ENCODE results near the gene OPRPN. TPM values are rescaled to one million over a fixed set of nuclear protein-coding genes. Genes with fewer than 3 reads are reported as not detected.

OPRPN gene
- polyA plus RNA-seq, 2 of the 4 experiments (the other 2 are of a cell fraction), result not detected

DNA sequence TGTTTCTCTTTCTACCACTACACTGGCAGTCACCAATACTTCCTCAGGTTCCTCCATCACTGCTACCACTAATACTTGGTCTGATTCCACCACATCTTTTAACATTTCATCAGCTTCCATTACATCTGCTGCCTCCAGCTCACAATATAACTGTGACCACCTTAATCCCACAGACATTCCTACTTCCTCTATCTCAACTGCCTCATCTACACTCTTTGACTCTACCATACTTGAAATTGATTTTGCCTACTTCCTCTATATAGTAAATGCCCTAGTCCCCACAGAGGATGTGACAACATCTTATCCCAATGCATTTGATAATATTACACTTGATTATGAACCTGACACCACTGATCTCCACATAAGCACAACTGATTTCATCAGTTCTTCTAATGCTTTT lies 29.0 kb downstream of the OPRPN start:
- CTCF ChIA-PET, result no interaction called here
- no peak overlapping the region for H3K4me3 ChIP-seq
- no peak overlapping the region for H3K27ac ChIP-seq
- H3K4me2 ChIP-seq, result no peak overlapping the region
- no peak for DNase-seq (ENCODE audit: low read depth in 1 of 2, low spot score in 1 of 2)
- FAIRE-seq, result no peak
- POLR2A ChIA-PET, result no interaction called here
- no peaks in the 10 kb centered on the region for H3K4me1 ChIP-seq
- TF ChIP-seq MAFK (IDR thresholded peaks at IDR 0.05; ENCODE audit: partially characterized antibody) (no peak), NR3C1 (IDR thresholded peaks at IDR 0.05) (no peak), CHD2 (IDR thresholded peaks at IDR 0.05; ENCODE audit: low read length, partially characterized antibody) (no peak), EHMT2 (IDR thresholded peaks at IDR 0.05; ENCODE audit: low read depth) (no peak), HOXA7 (CRISPR knock-in tag; IDR thresholded peaks at IDR 0.05) (no peak)
- H3K9me3 ChIP-seq, result no peaks in the 10 kb centered on the region
- ATAC-seq, result no peak

DNA sequence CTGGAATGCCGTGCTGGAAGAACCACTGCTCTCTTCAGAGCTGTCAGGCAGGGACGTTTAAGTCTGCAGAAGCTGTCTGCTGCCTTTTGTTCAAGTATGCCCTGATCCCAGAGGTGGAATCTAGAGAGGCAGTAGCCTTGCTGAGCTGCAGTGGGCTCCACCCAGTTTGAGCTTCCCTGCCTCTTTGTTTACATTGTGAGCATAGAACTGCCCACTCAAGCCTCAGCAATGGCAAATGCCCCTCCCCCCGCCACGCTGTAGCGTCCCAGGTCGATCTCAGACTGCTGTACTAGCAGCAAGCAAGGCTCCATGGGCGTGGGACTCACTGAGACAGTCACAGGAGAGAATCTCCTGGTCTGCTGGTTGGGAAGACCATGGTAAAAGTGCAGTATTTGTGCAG lies 39.5 kb downstream of the OPRPN start:
- Histone ChIP-seq H3K4me1 (no peaks in the 10 kb centered on the region), H3K4me2 (no peak overlapping the region), H3K9me3 (no peaks in the 10 kb centered on the region), H3K27ac (no peak overlapping the region), H3K4me3 (no peak overlapping the region)
- TF ChIP-seq PHF8 (IDR thresholded peaks at IDR 0.05; ENCODE audit: borderline replicate concordance, low read depth) (no peak), TFCP2L1 (CRISPR knock-in tag; IDR thresholded peaks at IDR 0.05) (no peak), CEBPB (IDR thresholded peaks at IDR 0.05) (no peak), NR3C1 (IDR thresholded peaks at IDR 0.05) (no peak), CHD2 (IDR thresholded peaks at IDR 0.05; ENCODE audit: low read length, partially characterized antibody) (no peak), FOSL2 (IDR thresholded peaks at IDR 0.05) (no peak), FOSL2 (CRISPR knock-in tag; IDR thresholded peaks at IDR 0.05) (no peak), HDAC2 (IDR thresholded peaks at IDR 0.05) (no peak), BHLHE40 (IDR thresholded peaks at IDR 0.05; ENCODE audit: low read depth, low read length) (no peak), POLR2A (IDR thresholded peaks at IDR 0.05; ENCODE audit: low read length) (no peak), RCOR1 (IDR thresholded peaks at IDR 0.05; ENCODE audit: low read depth, low read length) (no peak), HOXB5 (CRISPR knock-in tag; IDR thresholded peaks at IDR 0.05) (no peak), ZSCAN20 (CRISPR knock-in tag; IDR thresholded peaks at IDR 0.05) (no peak), CHD4 (IDR thresholded peaks at IDR 0.05; ENCODE audit: borderline replicate concordance) (no peak)
- TF ChIP-seq, protein P1, sequence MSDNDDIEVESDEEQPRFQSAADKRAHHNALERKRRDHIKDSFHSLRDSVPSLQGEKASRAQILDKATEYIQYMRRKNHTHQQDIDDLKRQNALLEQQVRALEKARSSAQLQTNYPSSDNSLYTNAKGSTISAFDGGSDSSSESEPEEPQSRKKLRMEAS (IDR thresholded peaks at IDR 0.05), result no peak
- TF ChIP-seq, protein P2, sequence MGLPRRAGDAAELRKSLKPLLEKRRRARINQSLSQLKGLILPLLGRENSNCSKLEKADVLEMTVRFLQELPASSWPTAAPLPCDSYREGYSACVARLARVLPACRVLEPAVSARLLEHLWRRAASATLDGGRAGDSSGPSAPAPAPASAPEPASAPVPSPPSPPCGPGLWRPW (IDR thresholded peaks at IDR 0.05), result no peak
- TF ChIP-seq, protein P3, sequence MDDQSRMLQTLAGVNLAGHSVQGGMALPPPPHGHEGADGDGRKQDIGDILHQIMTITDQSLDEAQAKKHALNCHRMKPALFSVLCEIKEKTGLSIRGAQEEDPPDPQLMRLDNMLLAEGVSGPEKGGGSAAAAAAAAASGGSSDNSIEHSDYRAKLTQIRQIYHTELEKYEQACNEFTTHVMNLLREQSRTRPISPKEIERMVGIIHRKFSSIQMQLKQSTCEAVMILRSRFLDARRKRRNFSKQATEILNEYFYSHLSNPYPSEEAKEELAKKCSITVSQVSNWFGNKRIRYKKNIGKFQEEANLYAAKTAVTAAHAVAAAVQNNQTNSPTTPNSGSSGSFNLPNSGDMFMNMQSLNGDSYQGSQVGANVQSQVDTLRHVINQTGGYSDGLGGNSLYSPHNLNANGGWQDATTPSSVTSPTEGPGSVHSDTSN (IDR thresholded peaks at IDR 0.05), result no peak
- TF ChIP-seq, protein P4, sequence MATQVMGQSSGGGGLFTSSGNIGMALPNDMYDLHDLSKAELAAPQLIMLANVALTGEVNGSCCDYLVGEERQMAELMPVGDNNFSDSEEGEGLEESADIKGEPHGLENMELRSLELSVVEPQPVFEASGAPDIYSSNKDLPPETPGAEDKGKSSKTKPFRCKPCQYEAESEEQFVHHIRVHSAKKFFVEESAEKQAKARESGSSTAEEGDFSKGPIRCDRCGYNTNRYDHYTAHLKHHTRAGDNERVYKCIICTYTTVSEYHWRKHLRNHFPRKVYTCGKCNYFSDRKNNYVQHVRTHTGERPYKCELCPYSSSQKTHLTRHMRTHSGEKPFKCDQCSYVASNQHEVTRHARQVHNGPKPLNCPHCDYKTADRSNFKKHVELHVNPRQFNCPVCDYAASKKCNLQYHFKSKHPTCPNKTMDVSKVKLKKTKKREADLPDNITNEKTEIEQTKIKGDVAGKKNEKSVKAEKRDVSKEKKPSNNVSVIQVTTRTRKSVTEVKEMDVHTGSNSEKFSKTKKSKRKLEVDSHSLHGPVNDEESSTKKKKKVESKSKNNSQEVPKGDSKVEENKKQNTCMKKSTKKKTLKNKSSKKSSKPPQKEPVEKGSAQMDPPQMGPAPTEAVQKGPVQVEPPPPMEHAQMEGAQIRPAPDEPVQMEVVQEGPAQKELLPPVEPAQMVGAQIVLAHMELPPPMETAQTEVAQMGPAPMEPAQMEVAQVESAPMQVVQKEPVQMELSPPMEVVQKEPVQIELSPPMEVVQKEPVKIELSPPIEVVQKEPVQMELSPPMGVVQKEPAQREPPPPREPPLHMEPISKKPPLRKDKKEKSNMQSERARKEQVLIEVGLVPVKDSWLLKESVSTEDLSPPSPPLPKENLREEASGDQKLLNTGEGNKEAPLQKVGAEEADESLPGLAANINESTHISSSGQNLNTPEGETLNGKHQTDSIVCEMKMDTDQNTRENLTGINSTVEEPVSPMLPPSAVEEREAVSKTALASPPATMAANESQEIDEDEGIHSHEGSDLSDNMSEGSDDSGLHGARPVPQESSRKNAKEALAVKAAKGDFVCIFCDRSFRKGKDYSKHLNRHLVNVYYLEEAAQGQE (IDR thresholded peaks at IDR 0.05), result no peak
- TF ChIP-seq, protein P5, sequence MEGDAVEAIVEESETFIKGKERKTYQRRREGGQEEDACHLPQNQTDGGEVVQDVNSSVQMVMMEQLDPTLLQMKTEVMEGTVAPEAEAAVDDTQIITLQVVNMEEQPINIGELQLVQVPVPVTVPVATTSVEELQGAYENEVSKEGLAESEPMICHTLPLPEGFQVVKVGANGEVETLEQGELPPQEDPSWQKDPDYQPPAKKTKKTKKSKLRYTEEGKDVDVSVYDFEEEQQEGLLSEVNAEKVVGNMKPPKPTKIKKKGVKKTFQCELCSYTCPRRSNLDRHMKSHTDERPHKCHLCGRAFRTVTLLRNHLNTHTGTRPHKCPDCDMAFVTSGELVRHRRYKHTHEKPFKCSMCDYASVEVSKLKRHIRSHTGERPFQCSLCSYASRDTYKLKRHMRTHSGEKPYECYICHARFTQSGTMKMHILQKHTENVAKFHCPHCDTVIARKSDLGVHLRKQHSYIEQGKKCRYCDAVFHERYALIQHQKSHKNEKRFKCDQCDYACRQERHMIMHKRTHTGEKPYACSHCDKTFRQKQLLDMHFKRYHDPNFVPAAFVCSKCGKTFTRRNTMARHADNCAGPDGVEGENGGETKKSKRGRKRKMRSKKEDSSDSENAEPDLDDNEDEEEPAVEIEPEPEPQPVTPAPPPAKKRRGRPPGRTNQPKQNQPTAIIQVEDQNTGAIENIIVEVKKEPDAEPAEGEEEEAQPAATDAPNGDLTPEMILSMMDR (IDR thresholded peaks at IDR 0.05), result no peak
- FAIRE-seq (no peak), DNase-seq (ENCODE audit: low read depth in 1 of 2, low spot score in 1 of 2) (no peak), ATAC-seq (no peak)
- ChIA-PET CTCF (no interaction called here), POLR2A (no interaction called here)
- 6% methylated on average over 3 of the region's 7 CpGs for WGBS (ENCODE audit: missing lambda C conversion rate)

All from A549 (cell line).